Progenitor cell of endocrine pancreas (in vitro differentiated cells): ENCODE results near the gene WDR75. TPM values are rescaled to one million over a fixed set of nuclear protein-coding genes. Genes with fewer than 3 reads are reported as not detected.

Source experiments
- DNase-seq: peaks from one replicate; pipeline ENCODE4 v3.0.0; 2021; ENCODE audit warnings: low spot score; ENCODE audit not compliant: unreplicated experiment
- H3K27ac Mint-ChIP-seq: 2 replicates; pipeline ENCODE4 v1.8.0; 2021; ENCODE audit warnings: mild to moderate bottlenecking, moderate library complexity, mixed read lengths
- H3K27me3 Mint-ChIP-seq: 2 replicates; pipeline ENCODE4 v1.8.0; 2021; ENCODE audit warnings: mixed read lengths
- H3K36me3 Mint-ChIP-seq: 2 replicates; pipeline ENCODE4 v1.8.0; 2022; ENCODE audit warnings: mixed read lengths; ENCODE audit not compliant: insufficient read depth
- H3K4me1 Mint-ChIP-seq: 2 replicates; pipeline ENCODE4 v1.8.0; 2021; ENCODE audit warnings: low read depth, mixed read lengths
- H3K4me3 Mint-ChIP-seq: 2 replicates; pipeline ENCODE4 v1.8.0; 2021; ENCODE audit warnings: low read depth, mild to moderate bottlenecking, moderate library complexity, mixed read lengths
- H3K9me3 Mint-ChIP-seq: 2 replicates; pipeline ENCODE4 v1.8.0; 2021; ENCODE audit warnings: low read depth, mixed read lengths
- total RNA-seq: library from RNA; stranded (reverse); gene quantifications from 2 replicates; pipeline ENCODE4 v1.2.1, GENCODE V29; 2021
- TF ChIP-seq, protein P1 (sequence below): fragments of 200-600 bp; sonication (generic); IDR thresholded peaks from one replicate; pipeline ENCODE4 v1.5.0; 2021; ENCODE audit warnings: antibody characterized with exemption, mild to moderate bottlenecking; ENCODE audit not compliant: unreplicated experiment

WDR75 gene
- total RNA-seq, 1 donor from 2014 or later = 40.0 TPM

DNA sequence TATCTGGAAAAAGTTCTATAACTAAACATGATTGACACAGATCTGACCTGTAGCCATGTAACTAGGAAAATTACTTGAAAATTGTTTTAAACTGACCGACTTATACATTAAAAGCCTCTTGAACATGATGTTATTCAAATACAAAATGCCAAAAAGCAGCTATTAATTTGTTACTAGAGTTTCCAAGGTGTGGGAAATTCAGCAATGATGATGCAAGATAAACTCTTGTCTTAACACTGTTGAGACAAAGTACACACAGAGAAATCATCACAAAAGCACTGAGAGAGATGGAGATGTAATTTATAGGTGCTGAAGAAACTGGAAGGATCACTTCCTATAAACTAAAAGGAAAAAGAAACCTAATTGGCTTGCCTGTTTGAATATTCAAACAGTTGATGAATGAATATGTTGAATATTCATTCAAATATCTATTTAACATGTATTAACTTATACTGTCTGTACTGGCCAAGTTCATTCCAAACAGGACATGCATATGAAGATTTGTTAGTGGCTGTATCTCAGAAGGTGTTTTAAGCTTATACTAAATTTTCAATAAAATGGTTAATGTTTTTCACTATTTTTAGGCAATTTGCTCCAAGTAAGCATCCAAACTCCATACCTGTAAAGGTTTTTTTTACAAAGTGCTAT is 34.6 kb upstream of the WDR75 start:
- no peaks in the 10 kb centered on the region for H3K9me3 Mint-ChIP-seq
- no peak overlapping the region for H3K27ac Mint-ChIP-seq
- no peak overlapping the region for H3K4me3 Mint-ChIP-seq
- DNase-seq = no peak
- TF ChIP-seq, protein P1, sequence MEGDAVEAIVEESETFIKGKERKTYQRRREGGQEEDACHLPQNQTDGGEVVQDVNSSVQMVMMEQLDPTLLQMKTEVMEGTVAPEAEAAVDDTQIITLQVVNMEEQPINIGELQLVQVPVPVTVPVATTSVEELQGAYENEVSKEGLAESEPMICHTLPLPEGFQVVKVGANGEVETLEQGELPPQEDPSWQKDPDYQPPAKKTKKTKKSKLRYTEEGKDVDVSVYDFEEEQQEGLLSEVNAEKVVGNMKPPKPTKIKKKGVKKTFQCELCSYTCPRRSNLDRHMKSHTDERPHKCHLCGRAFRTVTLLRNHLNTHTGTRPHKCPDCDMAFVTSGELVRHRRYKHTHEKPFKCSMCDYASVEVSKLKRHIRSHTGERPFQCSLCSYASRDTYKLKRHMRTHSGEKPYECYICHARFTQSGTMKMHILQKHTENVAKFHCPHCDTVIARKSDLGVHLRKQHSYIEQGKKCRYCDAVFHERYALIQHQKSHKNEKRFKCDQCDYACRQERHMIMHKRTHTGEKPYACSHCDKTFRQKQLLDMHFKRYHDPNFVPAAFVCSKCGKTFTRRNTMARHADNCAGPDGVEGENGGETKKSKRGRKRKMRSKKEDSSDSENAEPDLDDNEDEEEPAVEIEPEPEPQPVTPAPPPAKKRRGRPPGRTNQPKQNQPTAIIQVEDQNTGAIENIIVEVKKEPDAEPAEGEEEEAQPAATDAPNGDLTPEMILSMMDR = no peak
- H3K4me1 Mint-ChIP-seq = peaks cover 7% of the 10 kb centered on the region
- H3K36me3 Mint-ChIP-seq = no peaks in the 10 kb centered on the region
- no peaks in the 10 kb centered on the region for H3K27me3 Mint-ChIP-seq

DNA sequence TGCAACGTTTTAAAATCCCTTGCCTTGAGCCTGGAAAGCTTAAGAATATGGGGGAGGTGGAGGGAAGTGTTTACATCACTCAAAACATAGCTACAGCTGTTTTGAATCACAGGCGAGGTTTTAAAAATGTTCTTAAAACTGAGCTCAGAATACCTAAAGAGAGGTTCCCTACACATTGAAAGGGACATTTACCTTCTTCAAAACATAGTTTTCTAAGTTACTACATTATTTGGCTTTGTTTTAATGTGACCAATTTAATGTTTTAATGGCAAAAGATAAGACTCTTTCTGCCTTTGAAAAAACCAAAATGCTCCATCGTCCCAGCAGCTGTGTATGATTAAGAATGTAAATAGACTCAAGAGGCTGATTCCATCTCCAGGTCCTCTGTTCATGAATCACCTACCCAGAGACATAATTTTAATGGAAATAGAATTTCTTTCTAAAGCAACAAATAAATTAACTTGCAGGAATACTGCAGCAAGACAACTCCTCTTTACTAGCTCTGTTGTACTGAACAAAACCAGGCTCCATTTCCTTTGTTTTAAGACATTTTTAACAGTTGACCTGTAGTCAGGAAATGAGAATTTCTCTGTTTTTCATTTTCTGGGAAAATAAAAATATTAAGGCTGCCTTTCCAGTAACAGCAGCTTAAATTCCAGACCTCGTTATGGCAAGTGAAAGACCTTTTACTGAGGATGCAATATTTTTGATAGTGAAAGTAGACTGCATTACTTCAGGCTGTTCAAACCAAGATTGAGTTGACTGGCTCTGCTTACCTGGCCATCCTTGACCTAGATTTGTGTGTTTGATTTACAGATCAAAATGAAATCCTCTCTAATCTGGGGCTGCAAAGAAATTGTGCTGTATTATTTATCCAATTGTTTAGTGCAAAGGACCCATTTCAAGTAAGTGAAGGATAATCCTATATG is 33.7 kb upstream of the WDR75 start:
- no peak overlapping the region for H3K4me3 Mint-ChIP-seq
- H3K4me1 Mint-ChIP-seq = peaks cover 7% of the 10 kb centered on the region
- no peak for DNase-seq
- no peak overlapping the region for H3K27ac Mint-ChIP-seq
- H3K9me3 Mint-ChIP-seq = no peaks in the 10 kb centered on the region
- TF ChIP-seq, protein P1 = no peak
- no peaks in the 10 kb centered on the region for H3K36me3 Mint-ChIP-seq
- no peaks in the 10 kb centered on the region for H3K27me3 Mint-ChIP-seq

DNA sequence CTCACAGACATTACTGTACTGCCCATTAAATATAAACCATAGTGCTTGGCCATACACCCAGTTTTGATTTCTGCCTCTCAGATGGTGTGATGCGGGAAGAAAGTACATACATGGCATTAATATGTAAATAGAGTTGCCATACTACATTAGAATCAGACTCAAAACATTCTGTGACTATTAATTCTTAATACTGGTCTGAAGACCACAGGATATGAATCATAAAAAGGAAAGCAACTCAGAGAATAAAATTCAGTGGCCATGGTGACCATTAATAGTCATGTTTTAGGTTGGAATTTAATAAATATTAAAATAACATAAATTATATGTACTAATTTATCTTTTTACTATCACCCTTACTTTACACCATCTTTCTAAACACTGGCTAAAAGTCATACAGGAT is 33.0 kb upstream of the WDR75 start:
- peaks cover 7% of the 10 kb centered on the region for H3K4me1 Mint-ChIP-seq
- no peaks in the 10 kb centered on the region for H3K36me3 Mint-ChIP-seq
- no peaks in the 10 kb centered on the region for H3K9me3 Mint-ChIP-seq
- TF ChIP-seq, protein P1 = no peak
- no peak overlapping the region for H3K4me3 Mint-ChIP-seq
- no peak for DNase-seq
- no peak overlapping the region for H3K27ac Mint-ChIP-seq
- H3K27me3 Mint-ChIP-seq = no peaks in the 10 kb centered on the region

DNA sequence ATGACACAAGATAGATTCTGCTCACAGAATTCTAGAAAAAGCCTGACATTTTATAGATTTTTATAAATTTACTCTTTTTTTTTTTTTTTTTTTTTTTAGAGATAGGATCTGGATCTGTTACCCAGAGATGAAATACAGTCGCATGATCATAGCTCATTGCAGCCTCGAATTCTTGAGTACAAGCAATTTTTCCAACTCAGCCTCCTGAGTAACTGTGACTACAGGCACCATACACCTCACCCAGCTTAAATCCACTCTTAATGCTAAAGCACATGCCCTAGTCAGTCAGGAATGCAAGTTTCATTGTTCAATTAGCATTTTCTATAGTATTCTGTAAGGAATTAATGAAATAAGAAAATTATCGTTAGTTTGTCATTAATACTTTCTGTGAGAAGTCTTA is 32.1 kb upstream of the WDR75 start:
- TF ChIP-seq, protein P1 = no peak
- no peaks in the 10 kb centered on the region for H3K9me3 Mint-ChIP-seq

DNA sequence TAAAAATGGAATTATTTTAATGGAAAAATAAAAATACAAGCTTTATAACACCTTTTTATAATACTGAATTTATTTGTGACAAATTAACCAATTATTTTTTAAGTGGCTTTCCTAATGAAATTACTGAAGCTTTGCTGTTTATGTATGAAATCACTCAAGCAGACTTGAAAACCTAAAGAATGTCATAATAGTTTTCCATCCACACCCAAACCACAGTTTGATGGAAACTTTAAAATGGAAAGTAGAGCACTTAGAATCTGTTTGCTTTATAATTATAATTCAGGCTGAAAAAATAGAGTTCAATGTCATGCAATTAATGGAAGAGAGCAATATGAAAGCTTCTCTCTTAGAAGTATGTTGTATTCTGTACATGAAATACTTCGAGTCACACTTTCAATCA is 31.6 kb upstream of the WDR75 start:
- no peak for DNase-seq
- no peaks in the 10 kb centered on the region for H3K27me3 Mint-ChIP-seq
- H3K4me1 Mint-ChIP-seq = peaks cover 7% of the 10 kb centered on the region
- H3K27ac Mint-ChIP-seq = no peak overlapping the region
- TF ChIP-seq, protein P1 = no peak
- no peaks in the 10 kb centered on the region for H3K36me3 Mint-ChIP-seq
- no peaks in the 10 kb centered on the region for H3K9me3 Mint-ChIP-seq
- H3K4me3 Mint-ChIP-seq = no peak overlapping the region

More for the DNA sequence above, 32.1 kb upstream of the WDR75 start:
- DNase-seq = no peak
- no peak overlapping the region for H3K4me3 Mint-ChIP-seq
- H3K36me3 Mint-ChIP-seq = no peaks in the 10 kb centered on the region
- no peak overlapping the region for H3K27ac Mint-ChIP-seq
- no peaks in the 10 kb centered on the region for H3K27me3 Mint-ChIP-seq
- peaks cover 7% of the 10 kb centered on the region for H3K4me1 Mint-ChIP-seq
